GM19023 (cell line): ENCODE results near the gene NR2C1.

Experiments used
- ATAC-seq: cut with Tn5 transposase; IDR thresholded peaks from one replicate; pipeline ENCODE4 v1.9.1; 2021; ENCODE audit warnings: mild to moderate bottlenecking, moderate library complexity; ENCODE audit not compliant: unreplicated experiment

Gene NR2C1

DNA sequence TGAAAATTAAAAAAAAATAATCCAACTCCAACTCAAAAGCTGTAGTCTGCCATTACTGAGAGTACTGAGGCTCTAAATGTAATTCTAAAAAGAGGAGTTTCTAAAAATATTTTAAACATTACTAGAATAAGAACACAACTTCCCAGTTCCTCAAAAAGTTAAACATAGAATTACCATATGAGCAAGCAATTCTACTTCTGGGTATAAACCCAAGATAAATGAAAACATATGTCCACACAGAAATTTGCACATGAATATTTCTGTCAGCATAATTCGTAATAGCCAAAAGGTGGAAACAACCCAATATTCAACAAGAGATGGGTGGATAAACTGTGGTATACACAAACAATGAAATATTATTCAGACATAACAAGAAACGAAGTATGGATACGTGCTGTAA, 15.0 kb upstream of the NR2C1 start:
- peak; percentile 45 for ATAC-seq

DNA sequence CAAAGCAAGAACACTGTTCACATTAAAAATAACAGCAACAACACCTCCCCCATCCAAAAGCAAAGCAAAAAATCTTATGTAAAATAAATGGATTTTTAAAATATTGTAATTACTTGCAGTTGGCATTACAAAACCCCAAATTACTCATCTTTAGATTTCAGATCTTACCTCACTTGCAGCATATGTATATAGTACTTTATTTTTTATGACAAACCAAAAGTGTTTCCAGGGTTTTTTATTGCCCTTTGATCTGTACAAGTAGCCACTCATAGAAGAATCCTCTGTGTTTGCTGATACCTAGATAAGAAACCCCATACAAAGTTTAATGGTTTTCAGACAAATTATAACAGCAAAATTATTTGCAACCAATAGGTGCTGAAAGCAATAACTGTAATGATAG, 12.2 kb upstream of the NR2C1 start:
- no peak for ATAC-seq

DNA sequence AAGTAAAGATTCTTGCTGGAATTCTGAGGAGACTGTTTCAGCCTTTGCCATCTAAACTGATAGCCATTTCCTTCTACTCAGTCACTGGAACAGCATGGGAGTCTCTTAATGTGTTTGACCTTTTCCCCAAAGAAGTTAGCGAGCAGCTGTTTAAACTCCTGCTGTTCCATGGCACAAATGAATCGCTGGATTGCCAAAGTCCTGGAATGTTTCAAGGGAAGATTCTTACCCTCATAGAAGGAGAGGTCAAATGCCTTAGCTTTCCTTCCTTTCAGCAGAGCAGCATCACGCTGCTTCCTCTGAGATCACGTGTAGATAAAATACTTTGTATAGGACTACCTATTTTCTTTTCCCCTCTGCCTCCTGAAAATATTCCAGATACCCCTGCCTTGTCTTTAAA, 10.5 kb upstream of the NR2C1 start:
- ATAC-seq, result no peak

DNA sequence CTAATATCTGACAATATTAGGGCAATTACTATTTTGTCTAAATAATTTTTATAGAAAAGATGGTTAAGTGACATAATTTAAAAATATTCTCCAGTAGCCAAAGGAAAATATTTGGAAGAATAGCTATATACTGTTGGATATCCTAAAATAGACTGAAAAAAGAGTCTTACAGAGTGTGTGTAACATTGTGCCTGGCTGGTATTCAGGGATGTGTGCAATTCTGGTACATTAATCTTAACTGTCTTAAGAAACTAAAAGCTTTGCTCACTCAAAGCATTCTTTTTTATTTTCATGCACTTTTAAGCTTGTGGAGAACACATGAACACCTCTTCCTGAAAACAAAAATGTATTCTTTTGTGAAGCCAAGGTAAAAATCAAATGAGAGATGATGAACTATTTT, 10.1 kb upstream of the NR2C1 start:
- no peak for ATAC-seq

DNA sequence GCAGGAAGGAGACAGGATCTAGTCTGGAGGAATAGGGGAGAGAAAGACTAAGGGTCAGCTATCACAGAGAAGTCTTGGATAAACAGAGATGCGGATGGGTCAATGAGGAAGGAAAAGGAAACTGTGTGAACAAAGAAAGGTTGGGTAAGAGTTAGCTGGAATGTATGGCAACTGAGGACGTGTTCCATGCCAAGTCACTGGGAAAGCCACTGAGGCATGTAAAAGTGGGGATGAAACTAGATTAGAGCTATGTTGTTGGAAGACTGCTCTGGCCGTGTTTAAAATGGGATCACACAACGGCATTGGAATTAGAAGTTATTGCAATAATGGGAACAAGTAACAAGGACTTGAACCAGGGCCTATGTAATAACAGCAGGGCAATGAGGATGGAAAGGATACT, 3.9 kb upstream of the NR2C1 start:
- ATAC-seq, result no peak

DNA sequence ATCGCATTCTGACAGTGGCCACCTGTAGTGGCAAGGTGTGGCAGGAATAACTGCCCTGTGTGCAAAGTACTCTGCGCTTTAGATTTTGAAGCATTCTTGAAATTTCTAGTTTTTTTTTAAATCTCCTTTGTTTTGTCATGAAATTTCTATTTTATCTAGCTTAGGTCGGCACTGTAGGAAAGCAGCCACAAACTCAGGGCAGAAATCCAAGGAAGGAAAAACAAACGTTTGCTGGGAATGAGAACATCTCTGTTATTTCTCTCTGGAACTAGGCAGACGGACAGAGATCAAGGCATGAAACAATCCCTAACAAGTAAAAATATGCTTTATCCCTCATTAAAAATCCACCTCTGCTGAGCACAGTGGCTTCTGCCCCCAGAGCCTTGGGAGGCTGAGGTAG, 1.3 kb upstream of the NR2C1 start:
- ATAC-seq, result no peak

DNA sequence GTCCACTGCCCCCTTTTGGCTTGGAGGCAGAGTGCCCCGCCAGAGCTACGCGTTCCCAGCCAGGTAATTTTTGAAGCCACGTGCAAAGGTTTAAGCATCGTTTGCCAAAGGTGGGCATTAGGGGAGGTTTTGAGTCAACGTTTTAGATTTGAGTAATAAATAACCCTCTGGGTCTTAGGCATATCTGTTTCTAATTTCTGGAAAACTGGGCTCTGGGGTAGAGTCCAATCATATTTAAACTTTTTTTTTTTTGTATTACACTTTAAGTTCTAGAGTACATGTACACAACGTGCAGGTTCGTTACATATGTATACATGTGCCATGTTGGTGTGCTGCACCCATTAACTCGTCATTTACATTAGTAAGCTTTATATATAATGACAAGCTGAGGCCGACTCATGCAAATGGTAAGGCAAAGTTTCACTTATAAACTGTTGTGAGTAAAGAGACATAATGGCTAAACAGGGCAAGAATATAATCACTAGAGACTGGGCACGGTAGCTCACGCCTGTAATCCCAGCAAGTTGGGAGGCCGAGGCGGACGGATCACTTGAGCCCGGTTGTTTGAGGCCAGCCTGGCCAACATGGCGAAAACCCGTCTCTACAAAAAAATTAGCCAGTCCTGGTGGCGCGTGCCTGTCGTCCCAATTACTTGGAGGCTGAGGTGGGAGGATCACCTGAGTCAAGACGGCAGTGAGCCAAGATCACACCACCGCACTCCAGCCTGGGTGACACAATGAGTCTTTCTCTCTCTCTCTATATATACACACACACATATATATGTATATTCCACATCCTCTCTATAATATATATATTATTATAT, 491 bp upstream of the NR2C1 start:
- no peak for ATAC-seq

DNA sequence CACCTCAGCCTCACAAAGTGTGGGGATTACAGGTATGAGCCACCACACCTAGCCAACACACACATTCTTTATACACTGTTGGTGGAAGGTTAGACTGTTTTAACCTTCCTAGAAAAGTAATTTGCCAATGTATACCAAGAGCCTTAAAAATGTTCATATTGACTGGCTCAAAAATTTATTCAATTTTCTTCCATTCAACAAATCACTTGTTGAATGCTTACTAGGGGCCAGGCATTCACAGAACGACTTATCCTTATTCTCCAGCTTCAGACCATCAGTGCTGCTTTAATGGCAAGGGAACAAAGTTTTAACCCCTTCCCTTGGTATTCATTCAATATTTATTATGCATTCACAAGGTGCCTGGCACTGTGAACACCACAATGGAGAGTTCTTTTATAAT, 3.0 kb downstream of the NR2C1 start:
- no peak for ATAC-seq

DNA sequence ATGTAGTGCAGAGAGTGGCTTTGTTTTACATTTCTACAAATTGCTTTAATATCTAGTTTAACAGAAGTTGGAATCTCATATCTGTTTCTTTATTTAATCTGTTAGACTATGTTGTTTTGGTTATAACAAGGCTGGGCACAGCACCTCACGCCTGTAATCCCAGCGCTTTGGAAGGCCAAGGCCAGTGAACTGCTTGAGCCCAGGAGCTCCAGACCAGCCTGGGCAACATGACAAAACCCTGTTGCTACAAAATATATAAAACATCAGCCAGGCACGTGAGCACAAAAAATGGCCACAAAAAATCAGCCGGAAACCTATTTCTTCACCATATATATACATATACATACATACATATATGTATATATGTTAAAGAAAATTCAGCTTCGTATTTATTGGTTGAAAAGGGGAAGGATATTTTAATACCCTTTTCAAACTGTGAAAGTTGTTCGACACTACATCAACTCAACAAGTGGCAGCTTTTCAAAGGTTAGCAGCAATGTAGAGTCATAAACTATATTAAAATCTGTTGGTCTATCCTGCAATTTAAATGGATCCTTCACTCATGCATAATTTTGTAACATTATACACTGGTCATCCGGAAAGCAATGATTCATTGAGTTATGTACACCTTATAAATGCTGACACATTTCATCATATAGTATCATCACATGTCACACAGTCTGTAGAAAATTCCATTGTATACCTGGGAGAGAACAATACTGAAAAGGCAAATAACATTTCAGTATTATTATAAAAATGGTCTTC, 7.1 kb downstream of the NR2C1 start:
- ATAC-seq, result no peak

DNA sequence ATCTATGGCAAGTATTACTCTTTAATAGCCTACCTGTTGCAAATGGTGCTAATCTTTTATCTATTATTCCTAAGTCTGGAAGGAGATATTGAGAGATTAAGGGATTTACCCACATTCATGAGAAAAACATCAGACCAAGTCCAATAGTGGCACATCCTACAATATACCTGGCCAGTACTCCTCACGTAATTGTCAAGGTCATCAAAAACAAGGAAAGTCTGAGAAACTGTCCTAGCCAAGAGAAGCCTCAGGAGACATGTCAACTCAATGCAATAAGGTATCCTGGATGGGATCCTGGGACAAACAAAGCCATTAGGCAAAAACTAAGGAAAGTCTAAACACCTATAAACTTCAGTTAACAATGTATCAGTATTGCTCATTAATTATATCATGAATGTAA, 12.5 kb downstream of the NR2C1 start:
- ATAC-seq, result no peak

DNA sequence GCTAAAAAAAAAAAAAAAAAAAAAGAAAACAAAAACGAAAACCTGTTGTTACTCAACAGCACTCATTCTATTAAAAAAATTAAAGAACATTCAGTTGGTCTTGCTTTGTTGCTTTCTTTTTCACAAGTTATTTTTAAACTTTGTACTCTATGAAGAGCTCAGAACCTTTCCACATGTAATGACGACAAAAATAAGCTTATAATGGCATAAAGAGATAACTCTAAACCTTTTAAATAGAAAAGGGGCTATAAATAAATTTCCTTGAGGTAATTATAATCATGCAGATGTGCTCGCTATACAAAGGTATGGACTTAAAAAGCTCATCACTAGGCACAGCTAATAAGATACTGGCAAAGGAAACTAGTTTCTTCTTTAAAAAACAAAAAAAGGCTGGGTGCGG, 13.4 kb downstream of the NR2C1 start:
- no peak for ATAC-seq

DNA sequence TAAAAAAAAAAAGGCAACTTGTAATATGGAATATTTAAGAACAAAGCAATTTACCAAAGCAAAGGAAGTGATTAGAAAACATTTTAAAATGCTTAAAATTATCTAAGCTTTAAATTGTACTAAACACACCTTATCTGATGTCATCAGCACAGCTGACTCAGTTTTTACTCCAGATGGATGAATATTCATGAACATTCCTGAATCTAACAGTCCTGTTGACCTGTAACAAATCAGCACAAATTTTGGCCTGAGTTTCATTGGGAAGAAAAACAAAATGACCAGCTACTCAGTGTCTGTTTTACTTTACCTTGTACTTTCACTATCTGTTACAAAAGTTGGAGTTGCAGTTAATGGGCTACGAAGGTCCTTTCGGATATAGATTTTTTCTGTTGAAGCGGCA, 16.0 kb downstream of the NR2C1 start:
- ATAC-seq, result no peak

DNA sequence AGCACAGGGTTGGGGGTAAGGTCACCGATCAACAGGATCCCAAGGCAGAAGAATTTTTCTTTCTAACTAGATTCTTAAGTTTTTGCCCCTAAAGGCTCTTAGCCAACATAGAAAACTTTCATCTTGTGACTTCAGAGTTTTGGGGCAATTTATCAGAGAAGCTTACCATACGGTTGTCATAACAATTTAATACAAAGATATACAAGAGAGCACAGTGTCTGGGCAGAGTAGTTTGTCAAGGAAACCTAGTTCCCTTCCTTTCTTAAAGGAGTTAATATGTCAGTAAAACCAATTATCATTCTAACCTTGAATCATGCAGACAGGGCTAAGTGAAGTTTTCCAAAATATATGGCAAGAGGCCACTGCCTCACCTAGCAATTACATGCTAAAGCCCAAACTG, 18.4 kb downstream of the NR2C1 start:
- no peak for ATAC-seq

DNA sequence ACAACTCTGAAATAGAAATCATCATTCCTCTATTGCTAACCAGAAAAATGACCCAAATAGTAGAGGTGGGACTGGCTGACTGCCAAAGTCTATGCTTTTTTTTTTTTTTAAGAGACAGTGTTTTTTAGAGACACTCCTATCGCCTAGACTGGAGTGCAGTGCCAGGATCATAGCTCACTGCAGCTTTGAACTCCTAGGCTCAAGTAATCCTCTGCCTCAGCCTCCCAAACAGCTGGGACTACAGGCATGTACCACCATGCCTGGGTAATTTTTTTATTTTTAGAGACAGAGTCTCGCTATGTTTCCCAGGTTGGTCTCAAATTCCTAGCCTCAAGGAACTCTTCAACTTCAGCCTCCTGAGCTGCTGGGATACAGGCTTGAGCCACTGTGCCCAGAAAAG, 19.2 kb downstream of the NR2C1 start:
- ATAC-seq, result no peak

DNA sequence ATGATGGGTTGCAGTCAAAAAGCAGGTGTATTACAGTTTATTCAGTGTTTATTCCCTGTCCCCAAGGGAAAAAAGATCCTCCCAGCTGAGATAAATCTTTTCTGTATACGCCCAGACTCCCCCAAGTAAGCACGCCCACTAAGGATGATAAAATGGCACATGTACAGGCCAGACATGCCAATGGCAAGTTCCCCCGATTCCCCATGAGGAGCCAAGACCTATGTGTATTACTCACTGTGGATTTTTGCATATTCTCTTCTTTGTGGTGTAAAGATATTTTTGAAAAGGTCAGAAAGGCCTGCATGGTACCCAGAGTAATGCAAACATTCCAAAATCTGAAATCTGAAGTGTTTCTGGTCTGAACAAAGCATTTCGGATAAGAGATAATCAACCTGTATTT, 22.2 kb downstream of the NR2C1 start:
- no peak for ATAC-seq

DNA sequence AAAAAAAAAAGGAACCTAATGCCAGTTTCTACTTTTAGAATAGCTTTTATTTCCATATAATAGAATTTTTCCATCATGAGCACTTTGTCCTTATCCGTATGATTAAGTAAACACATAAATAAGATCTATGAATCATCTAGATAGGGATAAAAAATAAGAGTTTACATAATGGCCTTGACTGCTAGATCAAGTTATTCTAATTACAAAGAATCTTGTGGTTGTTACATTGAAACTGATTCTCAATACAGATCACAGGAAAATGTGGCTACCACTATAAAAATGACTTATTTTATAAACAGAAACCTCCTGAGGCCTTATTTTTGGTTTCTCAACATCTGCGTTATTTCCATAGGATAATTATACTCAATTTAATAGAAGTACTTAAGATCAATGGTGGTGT, 35.5 kb downstream of the NR2C1 start:
- no peak for ATAC-seq

DNA sequence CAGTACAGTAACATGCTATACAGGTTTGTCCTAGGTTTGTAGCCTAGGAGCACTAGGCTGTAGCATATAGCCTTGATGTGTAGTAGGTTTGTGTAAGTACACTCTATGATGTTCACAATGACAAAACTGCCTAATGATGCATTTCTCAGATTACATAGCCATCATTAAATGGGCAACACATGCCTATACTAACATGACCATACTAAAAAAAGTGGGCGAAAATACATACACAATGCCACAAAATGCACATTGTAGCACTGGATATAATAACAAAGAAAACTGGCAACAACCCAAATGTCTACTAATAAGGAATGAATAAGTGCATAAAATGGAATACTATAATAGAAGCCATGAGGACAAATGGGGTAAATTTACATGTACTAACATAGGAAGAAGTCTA, 38.7 kb downstream of the NR2C1 start:
- no peak for ATAC-seq

DNA sequence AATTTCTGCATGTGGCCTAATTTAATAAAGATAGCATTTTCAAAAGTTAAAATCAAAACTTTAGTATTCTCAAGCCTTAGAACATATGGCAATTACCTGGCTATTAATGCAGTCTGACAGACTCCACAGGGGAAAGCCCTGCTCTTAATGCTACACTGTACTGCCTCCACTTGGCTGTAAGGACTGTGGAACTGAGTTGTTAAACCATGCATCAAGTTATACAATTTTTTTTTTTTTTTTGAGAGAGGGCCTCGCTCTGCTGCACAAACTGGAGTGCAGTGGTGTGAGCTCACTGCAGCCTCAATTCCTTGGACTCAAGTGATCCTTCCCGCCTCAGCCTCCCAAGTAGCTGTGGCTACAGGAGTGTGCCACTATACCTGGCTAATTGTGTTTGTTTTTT, 50.9 kb downstream of the NR2C1 start:
- ATAC-seq, result no peak

DNA sequence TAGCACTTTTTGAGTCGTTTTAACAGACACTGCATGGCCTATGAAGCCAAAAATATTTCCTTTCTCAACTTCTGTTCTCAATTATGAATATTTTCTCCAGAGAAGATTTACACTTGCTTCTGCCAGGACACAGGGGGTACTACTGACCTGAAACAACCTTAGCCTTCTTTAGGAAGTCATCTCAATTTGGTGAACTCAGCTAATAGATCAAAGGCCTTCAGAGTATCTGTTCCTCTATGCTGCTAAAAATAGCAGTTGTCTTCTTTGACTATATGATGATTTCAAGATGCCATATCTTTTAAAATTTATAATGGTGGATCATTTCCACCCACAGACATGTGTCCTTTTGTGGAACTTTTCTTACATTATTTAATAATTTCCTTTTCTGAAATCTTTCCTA, 55.9 kb downstream of the NR2C1 start:
- no peak for ATAC-seq

DNA sequence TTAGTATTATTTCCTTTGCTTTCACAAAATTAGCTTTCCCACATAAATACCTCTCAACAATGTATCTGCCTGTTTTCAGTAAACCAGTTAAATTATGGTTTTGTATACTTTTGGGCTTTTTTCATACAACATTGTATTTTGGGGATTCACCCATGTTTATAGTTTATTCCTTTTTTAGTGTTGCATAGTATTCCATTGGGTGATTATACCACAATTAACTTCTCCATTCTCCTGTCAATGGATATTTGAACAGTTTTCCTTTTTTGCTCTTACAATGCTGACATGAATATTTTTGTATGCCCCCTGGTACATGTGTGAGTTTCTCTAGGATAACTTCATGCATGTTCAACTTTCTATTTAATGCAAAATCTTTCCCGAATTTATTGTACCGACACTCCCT, 57.3 kb downstream of the NR2C1 start:
- ATAC-seq, result no peak

DNA sequence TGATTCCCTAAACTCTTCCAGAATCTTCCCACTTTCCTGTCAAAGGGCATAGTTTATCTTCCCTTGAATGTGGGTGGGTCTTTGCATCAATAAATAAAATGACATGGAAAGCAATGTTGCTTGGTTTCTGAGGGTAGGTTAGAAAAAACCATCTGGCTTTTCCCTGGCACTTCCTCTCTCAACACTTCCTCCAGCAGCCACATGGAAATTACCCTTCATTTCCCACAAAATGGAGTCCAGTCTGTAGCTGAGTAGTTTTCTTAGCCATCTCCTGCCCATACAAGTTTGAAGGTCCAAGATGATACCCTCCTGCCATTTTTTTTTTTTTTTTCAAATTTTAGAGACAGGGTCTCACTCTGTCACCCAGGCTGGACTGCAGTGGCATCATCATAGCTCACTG, 58.9 kb downstream of the NR2C1 start:
- no peak for ATAC-seq

DNA sequence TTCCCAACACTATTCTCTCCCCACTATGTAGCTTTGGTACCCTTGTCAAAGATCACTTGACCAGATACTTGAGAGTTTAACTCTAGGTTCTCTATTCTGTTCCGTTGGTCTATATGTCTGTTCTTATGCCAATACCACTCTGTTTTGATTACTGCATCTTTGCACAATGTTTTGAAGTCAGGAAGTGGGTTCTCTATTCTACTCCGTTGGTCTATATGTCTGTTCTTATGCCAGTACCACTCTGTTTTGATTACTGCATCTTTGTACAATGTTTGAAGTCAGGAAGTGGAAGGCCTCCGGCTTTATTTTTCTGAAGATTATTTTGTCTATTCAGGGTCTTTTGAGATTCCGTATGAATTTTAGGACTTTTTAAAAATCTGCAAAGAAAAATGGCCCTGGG, 67.2 kb downstream of the NR2C1 start:
- no peak for ATAC-seq

DNA sequence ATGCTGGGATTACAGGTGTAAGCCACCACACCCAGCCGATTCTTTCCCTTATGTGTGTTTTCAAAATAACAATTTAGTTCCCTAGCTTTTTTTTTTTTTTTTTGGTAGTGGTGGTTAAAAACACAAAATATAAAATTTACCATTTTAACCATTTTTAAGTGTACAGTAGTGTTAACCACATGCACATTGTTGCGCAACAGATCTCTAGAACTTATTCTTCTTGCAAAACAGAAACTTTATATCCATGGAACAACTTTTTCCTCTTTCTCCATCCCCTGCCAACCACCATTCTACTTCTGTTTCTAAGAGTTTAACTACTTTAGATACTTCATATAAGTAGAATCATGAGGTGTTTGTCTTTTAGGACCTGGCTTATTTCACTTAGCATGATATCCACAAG, 68.8 kb downstream of the NR2C1 start:
- no peak for ATAC-seq
